Mesenchymal stem cell (in vitro differentiated cells and primary cell): ENCODE data around the gene GGA1. TPM values are rescaled to one million over a fixed set of nuclear protein-coding genes. Genes with fewer than 3 reads are reported as not detected.

ENCODE experiments used
- DNase-seq: peaks from one replicate; pipeline ENCODE4 v3.0.0-alpha.2; 2013
- H2AFZ ChIP-seq: one replicate; pipeline ENCODE4 v1.6.1; 2013; ENCODE audit warnings: low read depth, mild to moderate bottlenecking, control low read depth, inconsistent platforms, low read length, moderate library complexity
- H2AK5ac ChIP-seq: 2 replicates; pipeline ENCODE4 v1.6.1; 2013; ENCODE audit warnings: low read length, moderate library complexity, mild to moderate bottlenecking, inconsistent platforms; ENCODE audit not compliant: severe bottlenecking
- H2BK120ac ChIP-seq: one replicate; pipeline ENCODE4 v1.6.1; 2013; ENCODE audit warnings: low read depth, mild to moderate bottlenecking, inconsistent platforms, low read length, moderate library complexity
- H2BK12ac ChIP-seq, 2 experiments: one replicate each; pipeline ENCODE4 v1.6.1; 2013; ENCODE audit warnings: inconsistent platforms in 2 of 2, low read length in 2 of 2, mild to moderate bottlenecking in 2 of 2, moderate library complexity in 2 of 2, control low read depth in 1 of 2
- H2BK15ac ChIP-seq: one replicate; pipeline ENCODE4 v1.6.1; 2013; ENCODE audit warnings: mild to moderate bottlenecking, low read depth, inconsistent platforms; ENCODE audit not compliant: poor library complexity, severe bottlenecking
- H2BK5ac ChIP-seq: 2 replicates; pipeline ENCODE4 v1.6.1; 2013; ENCODE audit warnings: low read depth, mild to moderate bottlenecking, low read length, control low read depth, inconsistent platforms; ENCODE audit not compliant: poor library complexity, severe bottlenecking
- H3K14ac ChIP-seq, 2 experiments: one replicate each; pipeline ENCODE4 v1.6.1; 2013; ENCODE audit warnings: inconsistent platforms in 2 of 2, low read length in 2 of 2, control low read depth in 1 of 2, mild to moderate bottlenecking in 1 of 2, moderate library complexity in 1 of 2
- H3K18ac ChIP-seq, 2 experiments: one replicate each; pipeline ENCODE4 v1.6.1; 2013; ENCODE audit warnings: inconsistent platforms in 2 of 2, low read length in 2 of 2, control low read depth in 1 of 2, low read depth in 1 of 2, mild to moderate bottlenecking in 1 of 2
- H3K23ac ChIP-seq, 2 experiments: one replicate each; pipeline ENCODE4 v1.6.1; 2013; ENCODE audit warnings: inconsistent platforms in 2 of 2, low read length in 2 of 2, mild to moderate bottlenecking in 2 of 2, moderate library complexity in 2 of 2, control low read depth in 1 of 2
- H3K27ac ChIP-seq: 2 replicates; pipeline ENCODE4 v1.5.1; 2013; ENCODE audit warnings: mild to moderate bottlenecking, moderate library complexity, low read length, control low read depth, inconsistent platforms; ENCODE audit not compliant: poor library complexity, severe bottlenecking
- H3K27me3 ChIP-seq, 2 experiments: 2 replicates each; pipeline versions ENCODE4 v1.6.1 to v1.7.0; 2013; ENCODE audit warnings: low read length in 2 of 2, mild to moderate bottlenecking in 2 of 2, moderate library complexity in 2 of 2, control low read depth in 1 of 2, inconsistent platforms in 1 of 2; ENCODE audit not compliant: control insufficient read depth in 1 of 2, insufficient read depth in 1 of 2
- H3K36me3 ChIP-seq, 2 experiments: 2 replicates each; pipeline versions ENCODE4 v1.6.1 to v1.7.0; 2013; ENCODE audit warnings: low read length in 2 of 2, control low read depth in 1 of 2, inconsistent platforms in 1 of 2, low read depth in 1 of 2, mild to moderate bottlenecking in 1 of 2; ENCODE audit not compliant: insufficient read depth in 2 of 2, control insufficient read depth in 1 of 2
- H3K4ac ChIP-seq, 2 experiments: one replicate each; pipeline ENCODE4 v1.6.1; 2013; ENCODE audit warnings: inconsistent platforms in 2 of 2, low read length in 2 of 2, mild to moderate bottlenecking in 2 of 2, moderate library complexity in 2 of 2, control low read depth in 1 of 2, low read depth in 1 of 2
- H3K4me1 ChIP-seq: 2 replicates; pipeline ENCODE4 v1.6.1; 2013; ENCODE audit warnings: low read depth, low read length, control low read depth; ENCODE audit not compliant: control insufficient read depth, insufficient read depth
- H3K4me2 ChIP-seq: 2 replicates; pipeline ENCODE4 v1.6.1; 2013; ENCODE audit warnings: low read length, mild to moderate bottlenecking, inconsistent platforms; ENCODE audit not compliant: poor library complexity, severe bottlenecking
- H3K4me3 ChIP-seq, 2 experiments: 2 replicates each; pipeline versions ENCODE4 v1.5.1 to v1.7.0; 2013; ENCODE audit warnings: low read length in 2 of 2, mild to moderate bottlenecking in 2 of 2, control low read depth in 1 of 2, low read depth in 1 of 2; ENCODE audit not compliant: insufficient read depth in 1 of 2
- H3K79me1 ChIP-seq: replicated peaks from 2 replicates; pipeline ENCODE4 v1.6.1; 2013; ENCODE audit warnings: mild to moderate bottlenecking, control low read depth, low read length, inconsistent platforms; ENCODE audit not compliant: poor library complexity, severe bottlenecking
- H3K9ac ChIP-seq: 2 replicates; pipeline ENCODE4 v1.7.0; 2013; ENCODE audit warnings: mild to moderate bottlenecking, low read length, moderate library complexity
- H3K9me3 ChIP-seq: 2 replicates; pipeline ENCODE4 v1.7.0; 2013; ENCODE audit warnings: mild to moderate bottlenecking, low read length; ENCODE audit not compliant: control insufficient read depth
- H4K8ac ChIP-seq: one replicate; pipeline ENCODE4 v1.6.1; 2013; ENCODE audit warnings: inconsistent platforms, mild to moderate bottlenecking, low read length, moderate library complexity
- H4K91ac ChIP-seq: one replicate; pipeline ENCODE4 v1.6.1; 2013; ENCODE audit warnings: mild to moderate bottlenecking, low read length, inconsistent platforms
- whole genome bisulfite sequencing: methylation state at CpG from one replicate; pipeline ENCODE4 v1.1.7; 2013; ENCODE audit warnings: mixed read lengths; 5-methylcytosine and 5-hydroxymethylcytosine counted together
- polyA plus RNA-seq, 2 experiments: library from polyadenylated mRNA; stranded (reverse); fragments of 200-250 nt; gene quantifications; one replicate each; pipeline ENCODE4 v1.2.3, GENCODE V29; 2013

Gene GGA1, protein sequence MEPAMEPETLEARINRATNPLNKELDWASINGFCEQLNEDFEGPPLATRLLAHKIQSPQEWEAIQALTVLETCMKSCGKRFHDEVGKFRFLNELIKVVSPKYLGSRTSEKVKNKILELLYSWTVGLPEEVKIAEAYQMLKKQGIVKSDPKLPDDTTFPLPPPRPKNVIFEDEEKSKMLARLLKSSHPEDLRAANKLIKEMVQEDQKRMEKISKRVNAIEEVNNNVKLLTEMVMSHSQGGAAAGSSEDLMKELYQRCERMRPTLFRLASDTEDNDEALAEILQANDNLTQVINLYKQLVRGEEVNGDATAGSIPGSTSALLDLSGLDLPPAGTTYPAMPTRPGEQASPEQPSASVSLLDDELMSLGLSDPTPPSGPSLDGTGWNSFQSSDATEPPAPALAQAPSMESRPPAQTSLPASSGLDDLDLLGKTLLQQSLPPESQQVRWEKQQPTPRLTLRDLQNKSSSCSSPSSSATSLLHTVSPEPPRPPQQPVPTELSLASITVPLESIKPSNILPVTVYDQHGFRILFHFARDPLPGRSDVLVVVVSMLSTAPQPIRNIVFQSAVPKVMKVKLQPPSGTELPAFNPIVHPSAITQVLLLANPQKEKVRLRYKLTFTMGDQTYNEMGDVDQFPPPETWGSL
- 25.3 TPM for polyA plus RNA-seq (2013, experiment 1 of 2)
- polyA plus RNA-seq (2013, experiment 2 of 2), result 23.1 TPM

GRCh38 chr22:37608477-37609239, at the start of gene GGA1:
TSS of gene GGA1 (plus strand) at chr22:37608834. CDS start at chr22:37608861, 27 bp downstream.
- Histone ChIP-seq H2AFZ (peak within 1 kb of the TSS; percentile 94), H2BK5ac (peak within 1 kb of the TSS; percentile 91), H3K36me3 (peaks cover 0 to 11% of the 10 kb centered on the region in 2 experiments), H2BK12ac (peak within 1 kb of the TSS in 1 of 2 experiments; percentile 80), H3K4ac (peak within 1 kb of the TSS; percentile 92 to 96), H4K8ac (peak within 1 kb of the TSS; percentile 90), H3K27ac (peak within 1 kb of the TSS; percentile 98), H3K9me3 (no peaks in the 10 kb centered on the region), H3K14ac (peak within 1 kb of the TSS in 1 of 2 experiments; percentile 95), H3K79me1 (peaks cover 12% of the 10 kb centered on the region), H2BK120ac (peak within 1 kb of the TSS; percentile 96), H3K4me3 (peak within 1 kb of the TSS; percentile 93 to 99), H3K18ac (peak within 1 kb of the TSS; percentile 90 to 94), H3K23ac (peak within 1 kb of the TSS in 1 of 2 experiments; percentile 98), H3K4me2 (peak within 1 kb of the TSS; percentile 91), H2BK15ac (peak within 1 kb of the TSS; percentile 94), H3K27me3 (peaks cover 8 to 10% of the 10 kb centered on the region in 2 experiments), H2AK5ac (peak within 1 kb of the TSS; percentile 79), H3K9ac (peak within 1 kb of the TSS; percentile 95), H4K91ac (peak within 1 kb of the TSS; percentile 94), H3K4me1 (peaks cover 20% of the 10 kb centered on the region)
- WGBS, result under 1% methylated on average over 74 of the region's 82 CpGs
- DNase-seq, result peak; percentile 99

DNA sequence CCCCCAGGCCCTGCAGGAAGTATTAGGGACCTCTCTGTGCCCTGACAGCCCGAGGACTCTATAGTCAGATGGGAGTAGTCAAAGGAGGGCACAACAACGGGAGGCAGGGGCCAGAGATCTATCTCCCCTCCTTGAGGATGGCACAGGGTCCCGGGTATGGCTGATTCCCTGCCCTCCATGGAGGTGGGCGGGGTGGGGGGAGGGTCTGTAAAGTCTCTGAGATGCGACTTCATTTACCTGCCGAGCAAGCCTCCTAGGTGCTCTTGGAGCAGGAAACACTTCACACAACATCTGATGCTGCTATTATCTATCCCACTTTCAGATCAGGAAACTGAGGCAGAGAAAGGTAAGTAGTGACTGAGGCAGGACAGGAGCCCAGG, 49.1 kb upstream of the GGA1 start:
- peaks cover 54% of the 10 kb centered on the region for H3K4me1 ChIP-seq
- peak overlapping the region; percentile 97 for H4K91ac ChIP-seq
- H2BK5ac ChIP-seq, result peak overlapping the region; percentile 89
- H3K4me2 ChIP-seq, result peak overlapping the region; percentile 69
- peak overlapping the region; percentile 65 to 99 for H2BK12ac ChIP-seq
- H3K27ac ChIP-seq, result peak overlapping the region; percentile 95
- H3K9me3 ChIP-seq, result no peaks in the 10 kb centered on the region
- H3K14ac ChIP-seq, result peak overlapping the region in 1 of 2 experiments; percentile 91
- peaks cover 5 to 14% of the 10 kb centered on the region in 2 experiments for H3K36me3 ChIP-seq
- peak overlapping the region; percentile 53 to 73 for H3K4me3 ChIP-seq
- peak overlapping the region; percentile 100 for H2BK120ac ChIP-seq
- DNase-seq, result no peak
- H3K79me1 ChIP-seq, result peaks cover 4% of the 10 kb centered on the region
- H4K8ac ChIP-seq, result peak overlapping the region; percentile 97
- H3K23ac ChIP-seq, result no peak overlapping the region
- H3K9ac ChIP-seq, result peak overlapping the region; percentile 90
- H2BK15ac ChIP-seq, result peak overlapping the region; percentile 94
- H2AK5ac ChIP-seq, result peak overlapping the region; percentile 50
- no peaks in the 10 kb centered on the region for H3K27me3 ChIP-seq
- H3K4ac ChIP-seq, result peak overlapping the region; percentile 90 to 98
- WGBS, result 58% methylated on average over 2 of the region's 6 CpGs
- no peak overlapping the region for H2AFZ ChIP-seq
- H3K18ac ChIP-seq, result peak overlapping the region; percentile 94 to 98

DNA sequence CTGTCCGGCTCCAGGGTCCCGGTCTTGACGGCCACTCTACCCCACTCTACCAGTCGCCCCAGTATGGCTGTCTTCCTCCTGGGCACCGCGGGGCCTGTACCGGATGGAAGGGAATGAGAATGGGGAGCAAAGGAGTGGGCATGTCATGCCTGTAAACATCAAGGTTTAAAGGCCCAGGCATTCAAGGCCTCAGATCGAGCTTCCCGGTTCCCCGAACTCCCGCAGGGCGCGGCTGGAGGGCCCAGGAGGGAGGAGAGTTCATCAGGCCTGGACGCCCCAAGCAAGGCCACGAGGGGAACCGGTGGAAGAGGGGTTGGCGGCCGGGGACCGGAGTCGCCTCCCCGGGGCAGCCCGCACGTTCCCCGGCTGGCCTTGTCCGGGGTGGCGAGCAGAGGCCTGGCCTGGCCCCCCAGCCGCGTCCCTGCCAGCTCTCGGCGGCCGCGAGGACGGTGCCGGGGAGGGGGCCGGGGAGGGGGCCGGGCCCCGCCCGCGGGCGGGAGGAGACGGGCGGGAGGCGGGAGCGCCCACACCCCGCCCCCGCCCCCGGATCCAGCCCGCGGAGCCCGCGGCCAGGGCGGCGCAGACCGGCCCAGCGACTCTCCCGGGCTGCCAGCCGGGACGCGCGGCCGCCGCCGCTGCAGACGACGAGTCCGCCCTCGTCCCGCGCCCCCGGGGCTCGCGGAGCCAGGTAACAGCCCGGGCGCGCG, 48.6 kb upstream of the GGA1 start, which contains the start of gene CDC42EP1:
Gene CDC42EP1 (plus strand): TSS at position 580 of the 707 bp plus-strand sequence. CDS start 5,870 bp downstream, outside the sequence.
- Histone ChIP-seq H3K27ac (peak within 1 kb of the TSS; percentile 97), H3K23ac (peak within 1 kb of the TSS; percentile 1 to 91), H4K91ac (peak within 1 kb of the TSS; percentile 98), H3K79me1 (peaks cover 4% of the 10 kb centered on the region), H2AFZ (no peak within 1 kb of the TSS), H2BK120ac (peak within 1 kb of the TSS; percentile 100), H3K9me3 (no peaks in the 10 kb centered on the region), H4K8ac (peak within 1 kb of the TSS; percentile 97), H2AK5ac (peak within 1 kb of the TSS; percentile 54), H3K4me3 (peak within 1 kb of the TSS; percentile 71 to 96), H3K4me2 (peak within 1 kb of the TSS; percentile 86), H3K27me3 (no peaks in the 10 kb centered on the region), H3K14ac (peak within 1 kb of the TSS; percentile 39 to 97), H3K18ac (peak within 1 kb of the TSS; percentile 94 to 98), H2BK15ac (peak within 1 kb of the TSS; percentile 94), H3K36me3 (peaks cover 5 to 14% of the 10 kb centered on the region in 2 experiments), H2BK12ac (peak within 1 kb of the TSS; percentile 85 to 99), H2BK5ac (peak within 1 kb of the TSS; percentile 100), H3K9ac (peak within 1 kb of the TSS; percentile 96), H3K4me1 (peaks cover 56% of the 10 kb centered on the region), H3K4ac (peak within 1 kb of the TSS; percentile 92 to 98)
- DNase-seq, result peak; percentile 64
- WGBS, result 1% methylated on average over 29 of the region's 76 CpGs
